AG09309 (cell line): ENCODE measurements around the gene MSRB3.

Source experiments
- DNase-seq: peaks from one replicate; pipeline ENCODE4 v3.0.0-alpha.2; 2010; ENCODE audit warnings: low read depth
- H3K4me3 ChIP-seq: 2 replicates; pipeline ENCODE4 v1.5.1; 2011; ENCODE audit warnings: mild to moderate bottlenecking, low read depth, low read length, moderate library complexity; ENCODE audit not compliant: control insufficient read depth
- CTCF ChIP-seq: IDR thresholded peaks from 2 replicates; pipeline ENCODE4 v1.5.1; 2011; ENCODE audit warnings: mild to moderate bottlenecking, low read depth, low read length, inconsistent platforms; ENCODE audit not compliant: insufficient read depth, control insufficient read depth; ENCODE audit errors: missing control alignments

Gene MSRB3

GRCh38 chr12:65499167-65499566 is 220.7 kb downstream of the MSRB3 start:
- DNase-seq = no peak
- H3K4me3 ChIP-seq = no peak overlapping the region
- no peak for TF ChIP-seq CTCF

DNA sequence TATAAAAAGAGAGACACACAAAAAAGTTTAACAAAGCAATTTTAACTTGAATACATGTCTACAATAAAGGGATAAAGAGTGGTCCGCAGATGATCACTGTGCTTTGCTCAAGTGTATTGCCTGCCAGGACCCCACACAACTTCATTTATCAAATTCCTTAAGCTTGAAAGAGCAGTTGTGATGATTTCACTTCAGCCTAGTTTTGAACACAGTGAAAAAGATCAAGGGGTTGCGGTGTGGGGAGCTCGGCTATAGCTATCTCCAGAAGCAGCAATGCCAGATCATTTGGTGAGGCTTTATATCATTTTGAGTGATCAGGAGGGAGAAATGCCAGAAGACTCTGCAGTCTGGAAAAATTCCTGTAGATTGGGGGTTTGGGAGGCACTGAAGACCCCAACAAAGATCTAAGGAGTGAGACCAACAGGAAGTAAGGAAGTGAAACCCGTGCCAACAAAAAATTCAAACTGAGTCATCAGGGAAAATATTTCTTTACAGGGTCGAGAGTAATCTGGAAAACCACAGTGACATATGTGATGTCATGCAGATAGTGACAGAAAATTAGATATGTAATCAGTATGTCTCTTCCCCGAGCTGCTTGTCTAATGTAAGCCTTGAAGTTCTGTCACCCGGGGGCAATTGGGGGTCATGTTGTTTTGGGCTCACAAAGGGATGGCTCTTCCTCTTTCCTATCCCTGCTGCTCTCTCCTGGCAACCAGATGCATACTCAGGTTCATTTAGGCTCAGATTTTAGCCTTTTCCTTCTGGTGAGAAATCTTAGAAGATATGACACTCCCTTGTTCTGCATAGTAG is 221.8 kb downstream of the MSRB3 start:
- no peak for DNase-seq

GRCh38 chr12:65501093-65501621 is 222.7 kb downstream of the MSRB3 start:
- H3K4me3 ChIP-seq = no peak overlapping the region
- TF ChIP-seq CTCF = no peak
- DNase-seq = no peak

More for the DNA sequence above, 221.8 kb downstream of the MSRB3 start:
- H3K4me3 ChIP-seq = no peak overlapping the region
- no peak for TF ChIP-seq CTCF

DNA sequence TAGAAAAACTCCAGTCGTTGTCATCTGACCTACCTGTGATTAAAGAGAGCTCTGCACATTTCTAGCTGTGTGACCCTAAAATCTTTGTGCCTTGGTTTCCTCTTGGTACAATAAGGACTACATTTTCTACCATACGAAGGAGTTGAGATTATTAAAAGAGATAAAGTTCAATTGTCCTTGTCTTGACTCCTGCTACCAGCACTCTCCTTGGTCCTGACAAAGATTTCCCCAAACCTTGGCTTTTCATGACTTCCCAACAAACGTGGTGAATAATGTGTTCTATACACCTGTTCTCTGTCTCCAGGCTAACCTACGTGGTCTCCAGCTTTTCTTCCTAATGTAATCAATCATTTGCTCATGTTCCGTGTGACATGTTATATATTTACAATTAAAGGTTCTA is 223.5 kb downstream of the MSRB3 start:
- no peak overlapping the region for H3K4me3 ChIP-seq
- no peak for DNase-seq
- no peak for TF ChIP-seq CTCF

GRCh38 chr12:65504417-65504816 is 225.9 kb downstream of the MSRB3 start:
- TF ChIP-seq CTCF = no peak
- H3K4me3 ChIP-seq = no peak overlapping the region
- DNase-seq = no peak

DNA sequence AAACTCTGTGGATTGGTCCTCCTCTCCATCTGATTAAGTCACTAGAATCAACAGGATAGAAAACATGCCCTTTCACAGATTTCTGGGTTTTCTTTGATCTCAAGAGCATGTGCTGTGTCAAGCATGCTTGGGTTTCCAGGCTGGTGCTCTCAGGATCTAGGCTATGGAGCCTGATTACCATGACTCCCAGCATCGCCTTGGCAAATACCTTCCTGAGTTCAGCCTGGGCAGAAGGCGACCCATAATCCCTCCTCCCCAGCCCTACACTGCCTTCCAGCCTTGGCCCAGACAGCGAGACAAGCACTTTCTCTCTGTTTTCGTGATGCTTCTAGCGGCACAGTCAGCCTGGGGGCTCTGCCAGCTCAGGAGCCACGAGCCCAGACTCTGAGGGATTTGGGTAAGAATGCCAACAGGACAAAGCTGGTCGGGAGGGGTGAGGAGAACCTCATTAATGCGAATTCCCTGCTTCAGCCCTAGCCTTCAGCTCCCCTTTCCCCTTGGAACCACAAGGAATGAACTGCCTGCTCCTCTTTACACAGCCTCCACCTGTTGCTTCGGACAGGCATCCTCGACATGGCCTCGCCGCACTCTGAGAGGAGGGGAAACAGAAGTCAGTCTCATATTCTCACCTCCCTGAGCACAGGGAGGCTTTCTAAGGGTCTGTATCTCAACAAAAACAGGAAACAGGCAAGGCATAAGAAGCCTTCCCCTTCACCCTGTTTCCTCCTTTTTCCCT is 227.1 kb downstream of the MSRB3 start:
- no peak for TF ChIP-seq CTCF
- no peak overlapping the region for H3K4me3 ChIP-seq
- DNase-seq = no peak
